DMS153 treated with DMSO at 0.1 percent for 48 hours (cell line): ENCODE measurements around the gene APOA1.
A peak's percentile ranks its signal among the peaks of the same experiment; 100 is the strongest.

ENCODE experiments used
- DNase-seq: peaks from one replicate; lab custom pipeline; 2025; ENCODE audit not compliant: unreplicated experiment; lab: John Stamatoyannopoulos, UW

The APOA1 gene

GRCh38 chr11:116859175-116859574, 21.8 kb upstream of the APOA1 start:
- DNase-seq = no peak

GRCh38 chr11:116857936-116858335, 20.5 kb upstream of the APOA1 start:
- no peak for DNase-seq

GRCh38 chr11:116857316-116857715, 19.9 kb upstream of the APOA1 start:
- no peak for DNase-seq

GRCh38 chr11:116856423-116856822, 19.0 kb upstream of the APOA1 start:
- no peak for DNase-seq

- no peak for DNase-seq
Observed at GRCh38 chr11:116855413-116855812, 18.0 kb upstream of the APOA1 start.

GRCh38 chr11:116853461-116854073, 16.1 kb upstream of the APOA1 start:
- DNase-seq = no peak

- no peak for DNase-seq
Observed at GRCh38 chr11:116852261-116853031, 15.0 kb upstream of the APOA1 start.

GRCh38 chr11:116851626-116852025, 14.2 kb upstream of the APOA1 start:
- DNase-seq = no peak

GRCh38 chr11:116849486-116849885, 12.1 kb upstream of the APOA1 start:
- DNase-seq = no peak

GRCh38 chr11:116849060-116849459, 11.6 kb upstream of the APOA1 start:
- no peak for DNase-seq

- DNase-seq = no peak
Observed at GRCh38 chr11:116847612-116848011, 10.2 kb upstream of the APOA1 start.

GRCh38 chr11:116844722-116845121, 7.3 kb upstream of the APOA1 start:
- no peak for DNase-seq

- DNase-seq = no peak
Observed at GRCh38 chr11:116843661-116844060, 6.2 kb upstream of the APOA1 start.

- DNase-seq = no peak
Observed at GRCh38 chr11:116842909-116843308, 5.5 kb upstream of the APOA1 start.

GRCh38 chr11:116842117-116842516, 4.7 kb upstream of the APOA1 start:
- no peak for DNase-seq

- DNase-seq = no peak
Observed at GRCh38 chr11:116840746-116841296, 3.4 kb upstream of the APOA1 start.

- DNase-seq = no peak
Observed at GRCh38 chr11:116840224-116840745, 2.9 kb upstream of the APOA1 start.

- no peak for DNase-seq
Observed at GRCh38 chr11:116838321-116839084, 1.1 kb upstream of the APOA1 start.

- no peak for DNase-seq
Observed at GRCh38 chr11:116836632-116836991, 810 bp downstream of the APOA1 start.

GRCh38 chr11:116835791-116836631, 1.4 kb downstream of the APOA1 start:
- DNase-seq = peak; percentile 68
